GM12878 (cell line): ENCODE measurements around the gene PGF. TPM values are rescaled to one million over a fixed set of nuclear protein-coding genes. Genes with fewer than 3 reads are reported as not detected.

Source experiments
- ATAC-seq: fragments of 200-7000 bp; cut with Tn5 transposase; 3 replicates; pipeline ENCODE4 v1.9.1; 2020; ENCODE audit warnings: mild to moderate bottlenecking, moderate library complexity
- BruUV-seq: library from RNA; stranded (reverse); fragments of 400-500 nt; replicated peaks from 2 replicates; lab custom pipeline; 2021; lab: Mats Ljungman, UMichigan
- CTCF ChIA-PET: fragments of 300-600 bp; sonication (Branson Sonifier 250); formaldehyde crosslinking; extraction: SDS; loops from one replicate; lab custom pipeline; 2021; ENCODE audit warnings: inconsistent platforms; lab: Yijun Ruan, JAX
- POLR2A ChIA-PET: fragments of 350-600 bp; formaldehyde crosslinking; extraction: SDS; loops from one replicate; lab custom pipeline; 2021; ENCODE audit warnings: inconsistent platforms; lab: Charles Lee
- RAD21 ChIA-PET: fragments of 300-600 bp; sonication (Branson Sonifier 250); formaldehyde crosslinking; loops from one replicate; lab custom pipeline; 2023; ENCODE audit warnings: antibody characterized with exemption; ENCODE audit not compliant: unreplicated experiment; lab: Charles Lee
- SMC1A ChIA-PET: fragments of 300-600 bp; sonication (Branson Sonifier 250); formaldehyde crosslinking; loops from one replicate; lab custom pipeline; 2023; ENCODE audit not compliant: unreplicated experiment, uncharacterized antibody; lab: Charles Lee
- DNase-seq: peaks from one replicate; pipeline ENCODE4 v3.0.0-alpha.2; 2011; ENCODE audit warnings: low read depth, low spot score
- FAIRE-seq: peaks from 3 replicates; lab custom pipeline; 2011; peaks lifted over from hg19 to GRCh38; lab: Jason Lieb, UNC
- H2AFZ ChIP-seq: 2 replicates; pipeline ENCODE4 v1.6.0; 2011; ENCODE audit warnings: low read depth, low read length, control low read depth; ENCODE audit not compliant: control insufficient read depth
- H3K27ac ChIP-seq: 2 replicates; pipeline ENCODE4 v1.5.1; 2011; ENCODE audit warnings: control low read depth; ENCODE audit not compliant: control insufficient read depth, insufficient read depth
- H3K27me3 ChIP-seq, 2 experiments: replicated peaks in 1 of 2; 2 replicates each; pipeline versions ENCODE4 v1.6.0 to v1.6.1; 2011; ENCODE audit warnings: low read length in 1 of 2; ENCODE audit not compliant: control insufficient read depth in 2 of 2, insufficient read depth in 2 of 2
- H3K36me3 ChIP-seq, 2 experiments: 2 replicates each; pipeline ENCODE4 v1.5.1; 2011; ENCODE audit warnings: low read length in 1 of 2; ENCODE audit not compliant: control insufficient read depth in 2 of 2, insufficient read depth in 2 of 2
- H3K4me1 ChIP-seq: 2 replicates; pipeline ENCODE4 v1.6.1; 2011; ENCODE audit warnings: mild to moderate bottlenecking, low read length, moderate library complexity, mixed read lengths; ENCODE audit not compliant: control insufficient read depth, insufficient read depth
- H3K4me2 ChIP-seq: 2 replicates; pipeline ENCODE4 v1.6.0; 2011; ENCODE audit warnings: control low read depth; ENCODE audit not compliant: control insufficient read depth, insufficient read depth
- H3K4me3 ChIP-seq: fragments of 200-600 bp; sonication (generic); 2 replicates; pipeline ENCODE4 v1.5.1; 2016
- H3K79me2 ChIP-seq: 2 replicates; pipeline ENCODE4 v1.6.0; 2011; ENCODE audit warnings: low read length; ENCODE audit not compliant: control insufficient read depth, insufficient read depth
- H3K9ac ChIP-seq: 2 replicates; pipeline ENCODE4 v1.8.0; 2011; ENCODE audit warnings: low read length, control low read depth, mixed read lengths; ENCODE audit not compliant: control insufficient read depth, insufficient read depth
- H3K9me3 ChIP-seq: replicated peaks from 3 replicates; pipeline ENCODE4 v1.5.1; 2011; ENCODE audit warnings: mild to moderate bottlenecking, low read length; ENCODE audit not compliant: control insufficient read depth, insufficient read depth
- H4K20me1 ChIP-seq: 2 replicates; pipeline ENCODE4 v1.6.0; 2011; ENCODE audit not compliant: control insufficient read depth, insufficient read depth
- ATF2 ChIP-seq: IDR thresholded peaks from 2 replicates; pipeline ENCODE4 v1.6.1; 2012; ENCODE audit warnings: low read length, inconsistent platforms
- CREM ChIP-seq: IDR thresholded peaks from 2 replicates; pipeline ENCODE4 v1.6.1; 2014; ENCODE audit warnings: antibody characterized with exemption, low read depth
- DPF2 ChIP-seq: fragments of 450-650 bp; IDR thresholded peaks from 2 replicates; pipeline ENCODE4 v1.6.1; 2017; ENCODE audit warnings: mild to moderate bottlenecking
- EP300 ChIP-seq, 2 experiments: fragments of 150-350 bp in 1 of 2; IDR thresholded peaks; 2 replicates each; pipeline ENCODE4 v1.6.1; 2011 to 2012; ENCODE audit warnings: low read depth in 2 of 2, low read length in 2 of 2, borderline replicate concordance in 1 of 2, improper control_type of control experiment in 1 of 2, inconsistent platforms in 1 of 2; ENCODE audit not compliant: control insufficient read depth in 1 of 2
- HSF1 ChIP-seq: fragments of 150-350 bp; IDR thresholded peaks from 2 replicates; pipeline ENCODE4 v1.6.1; 2014; ENCODE audit warnings: mild to moderate bottlenecking, low read depth, low read length
- IKZF2 ChIP-seq, 2 experiments: fragments of 450-650 bp; IDR thresholded peaks; 2 replicates each; pipeline ENCODE4 v1.6.1; 2017; ENCODE audit warnings: mild to moderate bottlenecking in 2 of 2, moderate library complexity in 2 of 2
- MEF2B ChIP-seq: fragments of 450-650 bp; IDR thresholded peaks from 2 replicates; pipeline ENCODE4 v1.6.1; 2018; ENCODE audit warnings: mild to moderate bottlenecking, moderate library complexity; ENCODE audit not compliant: partially characterized antibody, poor library complexity, severe bottlenecking
- MTA2 ChIP-seq: fragments of 450-650 bp; IDR thresholded peaks from 2 replicates; pipeline ENCODE4 v1.6.1; 2016; ENCODE audit warnings: low read depth, mild to moderate bottlenecking, moderate library complexity
- NFYA ChIP-seq: IDR thresholded peaks from 2 replicates; pipeline ENCODE4 v1.6.1; 2011; ENCODE audit warnings: low read depth, mild to moderate bottlenecking, low read length, improper control_type of control experiment, borderline replicate concordance
- PAX8 ChIP-seq: fragments of 450-650 bp; IDR thresholded peaks from 2 replicates; pipeline ENCODE4 v1.6.1; 2017; ENCODE audit warnings: mild to moderate bottlenecking, moderate library complexity
- PML ChIP-seq: IDR thresholded peaks from 2 replicates; pipeline ENCODE4 v1.6.1; 2012; ENCODE audit warnings: low read length, inconsistent platforms
- RBBP5 ChIP-seq: fragments of 200-600 bp; sonication (generic); conservative IDR thresholded peaks from 2 replicates; pipeline ENCODE4 v1.6.1; 2016
- SKIL ChIP-seq: fragments of 450-650 bp; IDR thresholded peaks from 2 replicates; pipeline ENCODE4 v1.6.1; 2017; ENCODE audit warnings: mild to moderate bottlenecking, low read depth, inconsistent platforms; ENCODE audit not compliant: poor library complexity, severe bottlenecking
- SP1 ChIP-seq: IDR thresholded peaks from one replicate; pipeline ENCODE4 v1.6.1; 2011; ENCODE audit warnings: low read depth, low read length
- SUPT20H ChIP-seq: IDR thresholded peaks from 2 replicates; pipeline ENCODE4 v1.6.1; 2011; ENCODE audit warnings: low read depth, mild to moderate bottlenecking, low read length, moderate library complexity, borderline replicate concordance; ENCODE audit not compliant: control insufficient read depth
- TCF3 ChIP-seq: IDR thresholded peaks from 2 replicates; pipeline ENCODE4 v1.6.1; 2012; ENCODE audit warnings: low read depth, mild to moderate bottlenecking, low read length, borderline replicate concordance; ENCODE audit not compliant: insufficient read depth
- WRNIP1 ChIP-seq: IDR thresholded peaks from 2 replicates; pipeline ENCODE4 v1.6.1; 2011; ENCODE audit warnings: low read depth, low read length, improper control_type of control experiment, borderline replicate concordance
- ZNF274 ChIP-seq: IDR thresholded peaks from one replicate; pipeline ENCODE4 v1.8.0; 2011; ENCODE audit not compliant: insufficient read length, insufficient read depth
- WGBS: methylation state at CpG from one replicate; pipeline ENCODE4 v1.1.6; 2016; ENCODE audit warnings: low lambda C conversion rate; ENCODE audit not compliant: insufficient replicate concordance, insufficient coverage; ENCODE audit errors: missing lambda C conversion rate; 5-methylcytosine and 5-hydroxymethylcytosine counted together
- in situ Hi-C: fragments of 300-500 bp; cut with MboI; formaldehyde crosslinking; loops from 9 replicates; pipeline ENCODE4 v1.14.3; 2018; ENCODE audit warnings: mixed read lengths
- intact Hi-C: fragments of 100-400 bp; cut with micrococcal nuclease; formaldehyde crosslinking; loops from one replicate; pipeline ENCODE4 v1.14.2; 2022; ENCODE audit not compliant: unreplicated experiment
- polyA plus RNA-seq, 11 experiments: library from polyadenylated mRNA; depleted of rRNA in 4 of 11; unstranded in 6 of 11; stranded (reverse) in 5 of 11; fragments of >200 nt; fragmentation: Nextera tagmentation in 4 of 11; fragmentation: Illumina TruSeq in 1 of 11; extraction: Ambion mirVana in 4 of 11; extraction: Trizol in 1 of 11; gene quantifications; 1 replicate in 1 of 11; 2 replicates in 10 of 11; pipeline versions ENCODE4 v1.2.1 to v1.2.3, GENCODE V29; 2011 to 2016; ENCODE audit warnings: inconsistent platforms in 2 of 11, missing spikeins in 2 of 11, low read depth in 1 of 11
- total RNA-seq, 4 experiments: library from RNA; depleted of rRNA in 3 of 4; stranded (reverse); fragments of >200 nt in 3 of 4; fragmentation: Illumina TruSeq in 1 of 4; extraction: Trizol in 1 of 4; gene quantifications; 2 replicates each; pipeline versions ENCODE4 v1.2.1 to v1.2.3, GENCODE V29; 2013 to 2021
- TF ChIP-seq, protein P1 (sequence below): IDR thresholded peaks from 2 replicates; pipeline ENCODE4 v1.6.1; 2011; ENCODE audit warnings: low read depth, mild to moderate bottlenecking, low read length, moderate library complexity, borderline replicate concordance; ENCODE audit errors: extremely low read depth

PGF gene
- total and polyA plus RNA-seq, 10 of the 15 experiments (the other 5 are each of a cell fraction or from before 2014, with no cell fraction given) = 0.11 to 5.5 (median 0.63) TPM

DNA sequence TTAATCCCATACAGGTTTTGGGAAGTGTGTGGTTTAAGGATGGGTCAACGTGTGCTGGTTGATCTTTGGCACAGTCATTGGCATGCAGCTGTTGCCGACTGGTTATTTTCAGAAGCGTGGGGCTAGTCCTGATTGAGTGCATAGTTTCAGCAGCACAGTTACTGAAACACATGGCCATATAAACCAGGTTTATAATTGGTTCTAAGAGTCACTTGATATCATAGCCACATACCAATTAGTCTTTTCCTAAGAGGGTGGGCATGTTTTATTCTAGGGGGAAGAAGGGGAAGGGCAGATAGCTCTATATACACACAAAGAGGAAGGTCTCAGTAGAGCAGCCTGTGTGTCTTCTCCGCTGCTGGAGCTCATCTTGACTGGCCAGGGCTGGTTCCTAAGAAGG is 21.4 kb downstream of the PGF start:
- in situ Hi-C loops = no loop called here
- no peak overlapping the region for H3K9ac ChIP-seq
- RAD21 ChIA-PET = interaction anchor here (1.3 kb wide), 1 partner anchor 10 kb away, joined by 5 read pairs; no protein-coding TSS in a partner anchor
- CTCF ChIA-PET = interaction anchor here (0.7 to 1.5 kb wide), 5 partner anchors 9 to 73 kb away, joined by 3 to 10 read pairs (median 6); no protein-coding TSS in a partner anchor
- H3K9me3 ChIP-seq = no peaks in the 10 kb centered on the region; the same call in 2 of the 3 replicates
- FAIRE-seq (no peak), DNase-seq (no peak), ATAC-seq (no peak)
- H3K27me3 ChIP-seq = no peaks in the 10 kb centered on the region
- no peak overlapping the region for H3K4me3 ChIP-seq
- intact Hi-C loops = no loop called here
- H3K36me3 ChIP-seq = no peaks in the 10 kb centered on the region
- no peaks in the 10 kb centered on the region for H4K20me1 ChIP-seq
- H3K4me1 ChIP-seq = peaks cover 12% of the 10 kb centered on the region
- H3K27ac ChIP-seq = no peak overlapping the region
- no TSS peak for BruUV-seq
- 42% methylated on average over 4 of the region's 4 CpGs for WGBS
- no peak overlapping the region for H3K4me2 ChIP-seq
- POLR2A ChIA-PET = interaction anchor here (0.5 to 1.2 kb wide), 2 partner anchors 8 to 579 kb away, joined by 3 to 6 read pairs; no protein-coding TSS in a partner anchor
- no peak overlapping the region for H2AFZ ChIP-seq
- TF ChIP-seq MEF2B (no peak), RBBP5 (no peak), NFYA (no peak), SUPT20H (no peak), DPF2 (no peak), HSF1 (no peak), PML (no peak), MTA2 (no peak), CREM (no peak), SP1 (no peak), SKIL (no peak), ATF2 (no peak), TCF3 (no peak), IKZF2 (IDR thresholded peaks at IDR 0.05) (no peak), ZNF274 (no peak), PAX8 (no peak), EP300 (IDR thresholded peaks at IDR 0.05; ENCODE audit: borderline replicate concordance in 1 of 2, control insufficient read depth in 1 of 2, low read depth in 2 of 2, low read length in 2 of 2) (no peak), WRNIP1 (no peak)
- TF ChIP-seq, protein P1, sequence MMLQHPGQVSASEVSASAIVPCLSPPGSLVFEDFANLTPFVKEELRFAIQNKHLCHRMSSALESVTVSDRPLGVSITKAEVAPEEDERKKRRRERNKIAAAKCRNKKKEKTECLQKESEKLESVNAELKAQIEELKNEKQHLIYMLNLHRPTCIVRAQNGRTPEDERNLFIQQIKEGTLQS = no peak
- H3K79me2 ChIP-seq = no peaks in the 10 kb centered on the region
- SMC1A ChIA-PET = interaction anchor here (0.6 to 1.3 kb wide), 2 partner anchors 8 to 364 kb away, joined by 3 read pairs; no protein-coding TSS in a partner anchor
